Activated T-cell treated with anti-CD3 and anti-CD28 coated beads, Interleukin-2, amount 50 U/mL, for 48 hours (primary cell): ENCODE measurements around the gene TXLNB.
"Not testable (repeated sequence)": the region's sequence is repeated elsewhere in the genome, so short reads cannot be mapped to it uniquely, and the experiment has no call there.

Experiments used
- DNase-seq, 2 experiments: peaks; one replicate each; pipeline ENCODE4 v3.0.0-alpha.2; 2020

Gene TXLNB

GRCh38 chr6:139265512-139266190, 26.1 kb downstream of the TXLNB start:
- no peak for DNase-seq

GRCh38 chr6:139262519-139263300, 29.1 kb downstream of the TXLNB start:
- DNase-seq: peak; percentile 68 to 70

- DNase-seq: no peak
Observed at GRCh38 chr6:139257821-139258398, 33.9 kb downstream of the TXLNB start.

- DNase-seq: no peak
Observed at GRCh38 chr6:139257291-139257690, 34.5 kb downstream of the TXLNB start.

- DNase-seq: no peak
Observed at GRCh38 chr6:139256087-139256486, 35.7 kb downstream of the TXLNB start.

- no peak for DNase-seq
Observed at GRCh38 chr6:139254196-139254595, 37.6 kb downstream of the TXLNB start.

GRCh38 chr6:139253656-139254055, 38.1 kb downstream of the TXLNB start:
- DNase-seq: no peak

GRCh38 chr6:139251691-139252390, 40.0 kb downstream of the TXLNB start:
- no peak for DNase-seq

- no peak for DNase-seq
Observed at GRCh38 chr6:139251045-139251690, 40.6 kb downstream of the TXLNB start.

GRCh38 chr6:139250296-139251044, 41.3 kb downstream of the TXLNB start:
- peak; percentile 65 to 74 for DNase-seq

GRCh38 chr6:139249395-139249794, 42.4 kb downstream of the TXLNB start:
- peak; percentile 41 to 46 for DNase-seq

GRCh38 chr6:139248911-139249310, 42.9 kb downstream of the TXLNB start:
- DNase-seq: no peak

- no peak for DNase-seq
Observed at GRCh38 chr6:139247618-139248017, 44.2 kb downstream of the TXLNB start.

GRCh38 chr6:139243536-139243935, 48.3 kb downstream of the TXLNB start:
- DNase-seq: no peak

- no peak for DNase-seq
Observed at GRCh38 chr6:139242457-139243240, 49.1 kb downstream of the TXLNB start.

- no peak for DNase-seq
Observed at GRCh38 chr6:139240161-139241010, 51.4 kb downstream of the TXLNB start.

GRCh38 chr6:139239064-139239463, 52.7 kb downstream of the TXLNB start:
- no peak for DNase-seq

- DNase-seq: no peak
Observed at GRCh38 chr6:139236105-139236504, 55.7 kb downstream of the TXLNB start.

- no peak for DNase-seq
Observed at GRCh38 chr6:139235661-139236060, 56.1 kb downstream of the TXLNB start.

- not testable (repeated sequence) for DNase-seq
Observed at GRCh38 chr6:139234193-139234592, 57.6 kb downstream of the TXLNB start.
